HEK293 (cell line): ENCODE measurements around the gene BCAS3.
A peak's percentile ranks its signal among the peaks of the same experiment; 100 is the strongest.

ENCODE experiments used
- CTCF ChIA-PET: fragments of 350-600 bp; formaldehyde crosslinking; extraction: SDS; loops from one replicate; lab custom pipeline; 2021; ENCODE audit warnings: antibody characterized with exemption; lab: Yijun Ruan, JAX
- POLR2A ChIA-PET: fragments of 300-600 bp; formaldehyde crosslinking; extraction: SDS; loops from one replicate; lab custom pipeline; 2020; ENCODE audit warnings: antibody characterized with exemption, inconsistent platforms; lab: Yijun Ruan, JAX
- H3K27ac ChIP-seq: fragments of 200-500 bp; sonication (Bioruptor generic); 2 replicates; pipeline ENCODE4 v1.5.1; 2014; ENCODE audit warnings: low read depth, low read length, control low read depth, inconsistent platforms; ENCODE audit errors: extremely low read depth
- H3K36me3 ChIP-seq, 2 experiments: fragments of 200-500 bp in 1 of 2; sonication (Bioruptor generic) in 1 of 2; 1 replicate in 1 of 2; 2 replicates in 1 of 2; pipeline ENCODE4 v1.5.1; 2014 to 2017; ENCODE audit warnings: inconsistent platforms in 2 of 2, low read length in 2 of 2; ENCODE audit not compliant: control insufficient read depth in 2 of 2, insufficient read depth in 1 of 2
- H3K4me1 ChIP-seq: fragments of 200-500 bp; sonication (Bioruptor generic); 2 replicates; pipeline ENCODE4 v1.5.1; 2014; ENCODE audit warnings: mild to moderate bottlenecking, low read length, inconsistent platforms; ENCODE audit not compliant: control insufficient read depth, insufficient read depth
- H3K4me3 ChIP-seq: 2 replicates; pipeline ENCODE4 v1.5.1; 2011; ENCODE audit warnings: low read depth, mild to moderate bottlenecking, control low read depth, low read length, moderate library complexity
- H3K9me3 ChIP-seq: fragments of 200-500 bp; sonication (Bioruptor generic); 2 replicates; pipeline ENCODE4 v1.5.1; 2014; ENCODE audit warnings: low read depth, low read length, inconsistent platforms; ENCODE audit not compliant: control insufficient read depth, insufficient read depth
- EGR2 ChIP-seq: fragments of 450-650 bp; formaldehyde crosslinking; IDR thresholded peaks from 2 replicates; pipeline ENCODE4 v1.5.1; 2016; ENCODE audit warnings: low read depth, missing biosample characterization, missing genetic modification characterization
- GLI4 ChIP-seq: fragments of 450-650 bp; formaldehyde crosslinking; IDR thresholded peaks from 2 replicates; pipeline ENCODE4 v1.5.1; 2016; ENCODE audit warnings: missing biosample characterization, missing genetic modification characterization
- SALL2 ChIP-seq: fragments of 450-650 bp; formaldehyde crosslinking; IDR thresholded peaks from 2 replicates; pipeline ENCODE4 v1.5.0; 2017; ENCODE audit warnings: missing biosample characterization, mild to moderate bottlenecking, missing genetic modification characterization, borderline replicate concordance
- SCRT1 ChIP-seq: fragments of 450-650 bp; formaldehyde crosslinking; IDR thresholded peaks from 2 replicates; pipeline ENCODE4 v1.5.1; 2016; ENCODE audit warnings: missing biosample characterization, missing genetic modification characterization, borderline replicate concordance
- ZNF114 ChIP-seq: fragments of 450-650 bp; formaldehyde crosslinking; IDR thresholded peaks from 2 replicates; pipeline ENCODE4 v1.5.0; 2017; ENCODE audit warnings: missing biosample characterization, missing genetic modification characterization
- ZNF202 ChIP-seq: fragments of 450-650 bp; formaldehyde crosslinking; IDR thresholded peaks from 2 replicates; pipeline ENCODE4 v1.5.1; 2016; ENCODE audit warnings: missing biosample characterization, missing genetic modification characterization, borderline replicate concordance
- ZNF266 ChIP-seq: fragments of 450-650 bp; formaldehyde crosslinking; IDR thresholded peaks from 2 replicates; pipeline ENCODE4 v1.5.1; 2016; ENCODE audit warnings: missing biosample characterization, missing genetic modification characterization, low read depth
- ZNF292 ChIP-seq: fragments of 450-650 bp; formaldehyde crosslinking; IDR thresholded peaks from 2 replicates; pipeline ENCODE4 v1.5.1; 2016; ENCODE audit warnings: low read depth, missing biosample characterization, missing genetic modification characterization, borderline replicate concordance
- ZNF423 ChIP-seq: fragments of 450-650 bp; formaldehyde crosslinking; IDR thresholded peaks from 2 replicates; pipeline ENCODE4 v1.5.1; 2016; ENCODE audit warnings: missing biosample characterization, missing genetic modification characterization
- ZNF426 ChIP-seq: fragments of 450-650 bp; formaldehyde crosslinking; IDR thresholded peaks from 2 replicates; pipeline ENCODE4 v1.5.1; 2017; ENCODE audit warnings: missing biosample characterization, missing genetic modification characterization, mild to moderate bottlenecking, inconsistent platforms, moderate library complexity
- ZNF449 ChIP-seq: fragments of 450-650 bp; formaldehyde crosslinking; IDR thresholded peaks from 2 replicates; pipeline ENCODE4 v1.5.1; 2017; ENCODE audit warnings: missing biosample characterization, mild to moderate bottlenecking, missing genetic modification characterization, moderate library complexity
- ZNF530 ChIP-seq: fragments of 450-650 bp; formaldehyde crosslinking; IDR thresholded peaks from 2 replicates; pipeline ENCODE4 v1.5.1; 2016; ENCODE audit warnings: low read depth, missing biosample characterization, missing genetic modification characterization
- ZNF555 ChIP-seq: fragments of 450-650 bp; formaldehyde crosslinking; conservative IDR thresholded peaks from 2 replicates; pipeline ENCODE4 v1.5.1; 2017; ENCODE audit warnings: missing biosample characterization, mild to moderate bottlenecking, missing genetic modification characterization, inconsistent platforms
- ZNF610 ChIP-seq: fragments of 450-650 bp; formaldehyde crosslinking; IDR thresholded peaks from 2 replicates; pipeline ENCODE4 v1.5.1; 2016; ENCODE audit warnings: missing biosample characterization, missing genetic modification characterization, borderline replicate concordance
- ZNF654 ChIP-seq: fragments of 450-650 bp; formaldehyde crosslinking; IDR thresholded peaks from 2 replicates; pipeline ENCODE4 v1.5.1; 2016; ENCODE audit warnings: low read depth, missing biosample characterization, missing genetic modification characterization
- ZNF776 ChIP-seq: fragments of 450-650 bp; formaldehyde crosslinking; IDR thresholded peaks from 2 replicates; pipeline ENCODE4 v1.5.0; 2017; ENCODE audit warnings: missing biosample characterization, missing genetic modification characterization, borderline replicate concordance
- ZNF830 ChIP-seq: fragments of 450-650 bp; IDR thresholded peaks from 2 replicates; pipeline ENCODE4 v1.5.0; 2018; ENCODE audit warnings: missing biosample characterization, missing genetic modification characterization, low read depth, mild to moderate bottlenecking, moderate library complexity
- TF ChIP-seq, protein P1 (sequence below): fragments of 450-650 bp; formaldehyde crosslinking; IDR thresholded peaks from 2 replicates; pipeline ENCODE4 v1.5.0; 2017; ENCODE audit warnings: missing biosample characterization, missing genetic modification characterization, borderline replicate concordance
- TF ChIP-seq, protein P2 (sequence below): IDR thresholded peaks from 2 replicates; pipeline ENCODE4 v1.6.1; 2011; ENCODE audit warnings: mild to moderate bottlenecking, low read depth, low read length, borderline replicate concordance
- TF ChIP-seq, protein P3 (sequence below): fragments of 450-650 bp; formaldehyde crosslinking; IDR thresholded peaks from 2 replicates; pipeline ENCODE4 v1.5.1; 2017; ENCODE audit warnings: missing biosample characterization, missing genetic modification characterization
- TF ChIP-seq, protein P4 (sequence below): fragments of 450-650 bp; formaldehyde crosslinking; IDR thresholded peaks from 2 replicates; pipeline ENCODE4 v1.5.1; 2016; ENCODE audit warnings: missing biosample characterization, missing genetic modification characterization, borderline replicate concordance

The BCAS3 gene

DNA sequence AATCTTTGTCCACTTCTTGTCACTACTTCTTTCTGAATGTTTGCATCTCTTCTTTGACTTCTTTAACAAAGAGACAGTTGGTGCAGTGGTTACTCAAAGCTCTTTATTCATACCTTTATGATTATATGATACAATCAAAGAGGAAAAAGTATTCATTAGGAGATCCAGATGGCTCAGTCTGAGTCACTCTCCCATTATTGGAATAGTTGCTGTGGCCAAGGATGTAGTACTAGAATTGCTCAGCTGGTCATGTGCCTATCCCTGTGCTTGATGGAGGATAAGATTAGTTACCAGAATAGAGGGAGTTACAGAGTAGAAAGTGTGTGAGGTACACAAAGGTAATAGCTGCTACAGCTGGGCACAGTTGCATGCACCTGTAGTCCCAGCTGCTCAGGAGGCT lies 18.3 kb downstream of the BCAS3 start:
- ChIA-PET POLR2A (interaction anchor here (1.6 kb wide), 1 partner anchor 19 kb away, joined by 8 read pairs; the partner anchor contains the start of gene BCAS3), CTCF (no interaction called here)
- Histone ChIP-seq H3K36me3 (peaks cover 17 to 20% of the 10 kb centered on the region in 2 experiments; a peak in 2 of 3 replicates), H3K4me1 (no peaks in the 10 kb centered on the region), H3K27ac (no peak overlapping the region), H3K9me3 (no peaks in the 10 kb centered on the region), H3K4me3 (no peak overlapping the region)
- TF ChIP-seq SALL2 (tag by site-specific recombination), result no peak
- TF ChIP-seq ZNF423 (tag by site-specific recombination), result no peak
- TF ChIP-seq ZNF530, result no peak
- TF ChIP-seq ZNF610 (tag by site-specific recombination), result no peak
- no peak for TF ChIP-seq ZNF654 (tag by site-specific recombination)
- no peak for TF ChIP-seq ZNF114 (tag by site-specific recombination)
- TF ChIP-seq, protein P1, sequence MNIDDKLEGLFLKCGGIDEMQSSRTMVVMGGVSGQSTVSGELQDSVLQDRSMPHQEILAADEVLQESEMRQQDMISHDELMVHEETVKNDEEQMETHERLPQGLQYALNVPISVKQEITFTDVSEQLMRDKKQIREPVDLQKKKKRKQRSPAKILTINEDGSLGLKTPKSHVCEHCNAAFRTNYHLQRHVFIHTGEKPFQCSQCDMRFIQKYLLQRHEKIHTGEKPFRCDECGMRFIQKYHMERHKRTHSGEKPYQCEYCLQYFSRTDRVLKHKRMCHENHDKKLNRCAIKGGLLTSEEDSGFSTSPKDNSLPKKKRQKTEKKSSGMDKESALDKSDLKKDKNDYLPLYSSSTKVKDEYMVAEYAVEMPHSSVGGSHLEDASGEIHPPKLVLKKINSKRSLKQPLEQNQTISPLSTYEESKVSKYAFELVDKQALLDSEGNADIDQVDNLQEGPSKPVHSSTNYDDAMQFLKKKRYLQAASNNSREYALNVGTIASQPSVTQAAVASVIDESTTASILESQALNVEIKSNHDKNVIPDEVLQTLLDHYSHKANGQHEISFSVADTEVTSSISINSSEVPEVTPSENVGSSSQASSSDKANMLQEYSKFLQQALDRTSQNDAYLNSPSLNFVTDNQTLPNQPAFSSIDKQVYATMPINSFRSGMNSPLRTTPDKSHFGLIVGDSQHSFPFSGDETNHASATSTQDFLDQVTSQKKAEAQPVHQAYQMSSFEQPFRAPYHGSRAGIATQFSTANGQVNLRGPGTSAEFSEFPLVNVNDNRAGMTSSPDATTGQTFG (tag by site-specific recombination), result no peak
- TF ChIP-seq, protein P2, sequence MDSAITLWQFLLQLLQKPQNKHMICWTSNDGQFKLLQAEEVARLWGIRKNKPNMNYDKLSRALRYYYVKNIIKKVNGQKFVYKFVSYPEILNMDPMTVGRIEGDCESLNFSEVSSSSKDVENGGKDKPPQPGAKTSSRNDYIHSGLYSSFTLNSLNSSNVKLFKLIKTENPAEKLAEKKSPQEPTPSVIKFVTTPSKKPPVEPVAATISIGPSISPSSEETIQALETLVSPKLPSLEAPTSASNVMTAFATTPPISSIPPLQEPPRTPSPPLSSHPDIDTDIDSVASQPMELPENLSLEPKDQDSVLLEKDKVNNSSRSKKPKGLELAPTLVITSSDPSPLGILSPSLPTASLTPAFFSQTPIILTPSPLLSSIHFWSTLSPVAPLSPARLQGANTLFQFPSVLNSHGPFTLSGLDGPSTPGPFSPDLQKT, result no peak
- TF ChIP-seq EGR2, result no peak
- TF ChIP-seq ZNF776 (tag by site-specific recombination), result no peak
- TF ChIP-seq, protein P3, sequence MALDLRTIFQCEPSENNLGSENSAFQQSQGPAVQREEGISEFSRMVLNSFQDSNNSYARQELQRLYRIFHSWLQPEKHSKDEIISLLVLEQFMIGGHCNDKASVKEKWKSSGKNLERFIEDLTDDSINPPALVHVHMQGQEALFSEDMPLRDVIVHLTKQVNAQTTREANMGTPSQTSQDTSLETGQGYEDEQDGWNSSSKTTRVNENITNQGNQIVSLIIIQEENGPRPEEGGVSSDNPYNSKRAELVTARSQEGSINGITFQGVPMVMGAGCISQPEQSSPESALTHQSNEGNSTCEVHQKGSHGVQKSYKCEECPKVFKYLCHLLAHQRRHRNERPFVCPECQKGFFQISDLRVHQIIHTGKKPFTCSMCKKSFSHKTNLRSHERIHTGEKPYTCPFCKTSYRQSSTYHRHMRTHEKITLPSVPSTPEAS (tag by site-specific recombination), result no peak
- TF ChIP-seq, protein P4, sequence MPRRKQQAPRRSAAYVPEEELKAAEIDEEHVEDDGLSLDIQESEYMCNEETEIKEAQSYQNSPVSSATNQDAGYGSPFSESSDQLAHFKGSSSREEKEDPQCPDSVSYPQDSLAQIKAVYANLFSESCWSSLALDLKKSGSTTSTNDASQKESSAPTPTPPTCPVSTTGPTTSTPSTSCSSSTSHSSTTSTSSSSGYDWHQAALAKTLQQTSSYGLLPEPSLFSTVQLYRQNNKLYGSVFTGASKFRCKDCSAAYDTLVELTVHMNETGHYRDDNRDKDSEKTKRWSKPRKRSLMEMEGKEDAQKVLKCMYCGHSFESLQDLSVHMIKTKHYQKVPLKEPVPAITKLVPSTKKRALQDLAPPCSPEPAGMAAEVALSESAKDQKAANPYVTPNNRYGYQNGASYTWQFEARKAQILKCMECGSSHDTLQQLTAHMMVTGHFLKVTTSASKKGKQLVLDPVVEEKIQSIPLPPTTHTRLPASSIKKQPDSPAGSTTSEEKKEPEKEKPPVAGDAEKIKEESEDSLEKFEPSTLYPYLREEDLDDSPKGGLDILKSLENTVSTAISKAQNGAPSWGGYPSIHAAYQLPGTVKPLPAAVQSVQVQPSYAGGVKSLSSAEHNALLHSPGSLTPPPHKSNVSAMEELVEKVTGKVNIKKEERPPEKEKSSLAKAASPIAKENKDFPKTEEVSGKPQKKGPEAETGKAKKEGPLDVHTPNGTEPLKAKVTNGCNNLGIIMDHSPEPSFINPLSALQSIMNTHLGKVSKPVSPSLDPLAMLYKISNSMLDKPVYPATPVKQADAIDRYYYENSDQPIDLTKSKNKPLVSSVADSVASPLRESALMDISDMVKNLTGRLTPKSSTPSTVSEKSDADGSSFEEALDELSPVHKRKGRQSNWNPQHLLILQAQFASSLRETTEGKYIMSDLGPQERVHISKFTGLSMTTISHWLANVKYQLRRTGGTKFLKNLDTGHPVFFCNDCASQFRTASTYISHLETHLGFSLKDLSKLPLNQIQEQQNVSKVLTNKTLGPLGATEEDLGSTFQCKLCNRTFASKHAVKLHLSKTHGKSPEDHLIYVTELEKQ (tag by site-specific recombination), result no peak
- TF ChIP-seq SCRT1 (tag by site-specific recombination), result no peak
- no peak for TF ChIP-seq ZNF449 (tag by site-specific recombination)
- no peak for TF ChIP-seq ZNF292

DNA sequence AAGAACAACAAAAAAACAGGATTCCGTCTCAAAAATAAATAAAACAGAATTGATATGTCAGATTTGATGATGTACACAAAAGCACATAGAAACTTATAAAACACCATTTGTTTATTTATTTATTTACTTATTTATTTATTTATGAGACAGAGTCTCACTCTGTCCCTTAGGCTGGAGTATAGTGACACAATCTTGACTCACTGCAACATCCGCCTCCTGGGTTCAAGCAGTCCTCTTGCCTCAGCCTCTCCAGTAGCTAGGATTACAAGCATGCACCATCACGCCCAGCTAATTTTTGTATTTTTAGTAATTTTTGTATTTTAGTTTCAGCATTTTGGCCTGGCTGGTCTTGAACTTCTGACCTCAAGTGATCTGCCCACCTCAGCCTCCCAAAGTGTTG lies 21.4 kb downstream of the BCAS3 start:
- Histone ChIP-seq H3K9me3 (no peaks in the 10 kb centered on the region), H3K4me3 (no peak overlapping the region), H3K27ac (no peak overlapping the region), H3K4me1 (no peaks in the 10 kb centered on the region), H3K36me3 (peaks cover 10 to 11% of the 10 kb centered on the region in 2 experiments; a peak in 2 of 3 replicates)
- ChIA-PET CTCF (no interaction called here), POLR2A (no interaction called here)
- TF ChIP-seq ZNF266 (tag by site-specific recombination) (0 out of 2 replicates have a peak, but pooled peaks have one; percentile 15), ZNF426 (tag by site-specific recombination) (peak; percentile 18), ZNF830 (tag by site-specific recombination) (no peak), ZNF555 (tag by site-specific recombination) (0 out of 2 replicates have a peak, but pooled peaks have one; percentile 5), GLI4 (tag by site-specific recombination) (no peak), ZNF202 (tag by site-specific recombination) (0 out of 2 replicates have a peak, but pooled peaks have one; percentile 7)
